Activated CD4-positive, alpha-beta T cell treated with anti-CD3 and anti-CD28 coated beads, Interleukin-2, Interleukin-4, amounts not matched to agents 100 ng/mL and 50 ng/mL, durations not matched to agents 16 hours and 8 hours (primary cell): ENCODE data around the gene SRA1.

Source experiments
- DNase-seq: peaks from one replicate; pipeline ENCODE4 v3.0.0-alpha.2; 2020; ENCODE audit warnings: low spot score

SRA1 gene

DNA sequence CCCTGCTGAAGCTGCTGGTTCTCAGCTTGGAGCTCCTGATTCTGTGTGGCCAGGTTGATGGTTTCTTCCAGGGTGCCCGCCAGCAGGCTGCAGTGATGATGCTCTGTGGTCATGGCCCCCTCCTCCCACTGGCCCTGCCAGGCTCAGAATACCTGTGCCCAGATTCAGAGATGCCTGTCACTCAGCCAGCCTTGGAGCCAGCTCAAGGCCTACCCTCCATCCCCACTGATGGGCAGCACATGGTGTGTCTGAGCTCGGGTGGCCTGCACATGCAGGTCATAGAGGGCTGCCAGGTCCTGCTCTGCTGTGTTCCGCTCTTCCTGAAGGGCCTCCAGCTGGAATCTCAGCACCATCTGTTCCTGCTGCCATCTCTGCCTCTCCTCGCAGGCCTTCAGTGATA is 12.8 kb upstream of the SRA1 start:
- no peak for DNase-seq

GRCh38 chr5:140569197-140569596 is 11.9 kb upstream of the SRA1 start:
- no peak for DNase-seq

GRCh38 chr5:140568443-140569063 is 11.3 kb upstream of the SRA1 start:
- no peak for DNase-seq

- no peak for DNase-seq
These were observed 10.6 kb upstream of the SRA1 start for GRCh38 chr5:140567871-140568270.

- no peak for DNase-seq
These were observed 10.0 kb upstream of the SRA1 start for GRCh38 chr5:140567136-140567818.

- DNase-seq: no peak
These were observed 9.4 kb upstream of the SRA1 start for GRCh38 chr5:140566665-140567064.

DNA sequence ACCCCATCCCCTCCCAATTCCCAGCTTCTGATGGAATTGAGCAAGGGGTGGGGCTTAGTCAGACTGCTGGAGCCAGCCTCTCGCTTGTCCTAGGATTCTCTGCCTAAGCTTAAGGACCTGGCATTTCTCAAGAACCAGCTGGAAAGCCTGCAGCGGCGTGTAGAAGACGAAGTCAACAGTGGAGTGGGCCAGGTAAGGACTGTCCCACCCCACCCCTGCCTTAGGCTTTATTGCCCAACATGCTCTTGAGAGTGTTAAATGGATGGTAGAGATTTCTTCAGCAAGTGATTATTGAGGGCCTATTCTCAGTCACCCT is 8.5 kb upstream of the SRA1 start:
- DNase-seq: no peak

DNA sequence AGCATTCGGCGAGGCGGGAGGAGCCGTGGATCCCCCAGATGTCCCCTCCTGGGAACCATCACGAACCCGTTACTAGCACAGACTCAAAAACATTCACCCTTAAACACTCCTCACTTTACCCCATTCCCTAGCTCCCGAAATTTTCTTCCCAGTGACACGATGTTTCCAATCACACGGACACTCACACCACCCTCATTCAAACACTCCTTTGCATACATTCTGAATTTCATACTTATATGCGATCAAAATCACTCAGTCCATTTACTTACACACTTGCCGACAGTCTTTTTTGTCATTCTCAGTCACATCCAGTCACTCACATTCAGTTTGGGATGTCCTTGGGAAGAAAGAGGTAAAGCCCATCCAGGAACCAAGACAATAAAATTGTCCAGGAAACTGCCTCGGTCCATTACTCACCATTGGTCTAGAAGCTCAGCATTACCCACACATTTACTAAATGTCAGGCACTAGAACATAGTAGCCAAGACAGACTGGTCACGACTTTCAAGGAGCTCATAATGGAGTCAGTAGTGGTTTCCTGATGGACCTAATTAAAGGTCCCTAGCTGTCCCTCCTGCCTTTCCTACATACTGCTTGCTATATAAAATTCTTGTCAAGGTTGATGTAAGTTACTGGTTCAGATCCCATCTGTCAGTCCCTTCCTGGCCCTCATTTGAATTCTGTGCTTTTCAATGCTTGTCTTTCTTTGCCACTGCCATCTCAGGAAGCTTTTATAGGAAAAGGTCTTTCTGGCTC is 7.9 kb upstream of the SRA1 start:
- no peak for DNase-seq

GRCh38 chr5:140564196-140565023 is 7.1 kb upstream of the SRA1 start, which contains the start of the genes APBB3 and SLC35A4:
TSS of gene APBB3 (minus strand) at chr5:140564598. CDS start at chr5:140564245, 353 bp downstream.
TSS of gene SLC35A4 (plus strand) at chr5:140564828. CDS start at chr5:140567170, 2,342 bp downstream.
- peak; percentile 98 for DNase-seq

- no peak for DNase-seq
These were observed 6.3 kb upstream of the SRA1 start for GRCh38 chr5:140563596-140563995.

- DNase-seq: no peak
These were observed 4.7 kb upstream of the SRA1 start for GRCh38 chr5:140561753-140562523.

GRCh38 chr5:140560227-140560626 is 3.0 kb upstream of the SRA1 start:
- no peak for DNase-seq

- no peak for DNase-seq
These were observed 1.3 kb upstream of the SRA1 start for GRCh38 chr5:140558542-140558941.

DNA sequence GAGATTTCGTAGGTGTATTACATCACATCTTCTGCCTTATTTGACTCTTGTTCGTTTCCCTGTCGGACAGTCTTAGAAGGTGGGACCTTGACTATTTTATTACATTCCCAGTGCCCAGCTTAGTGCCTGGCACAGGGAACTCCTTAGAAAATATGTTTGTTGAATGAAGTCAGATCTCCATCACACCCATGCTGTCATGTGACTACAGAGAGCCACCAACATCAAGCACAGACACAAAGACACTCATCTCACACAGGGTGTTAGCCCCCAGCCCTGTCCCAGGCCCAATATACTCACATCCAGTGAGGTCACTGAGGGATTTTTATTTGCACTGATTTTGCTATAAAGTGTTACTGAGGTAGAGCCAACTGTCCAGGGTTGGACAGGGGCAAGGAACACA is 692 bp upstream of the SRA1 start:
- no peak for DNase-seq

DNA sequence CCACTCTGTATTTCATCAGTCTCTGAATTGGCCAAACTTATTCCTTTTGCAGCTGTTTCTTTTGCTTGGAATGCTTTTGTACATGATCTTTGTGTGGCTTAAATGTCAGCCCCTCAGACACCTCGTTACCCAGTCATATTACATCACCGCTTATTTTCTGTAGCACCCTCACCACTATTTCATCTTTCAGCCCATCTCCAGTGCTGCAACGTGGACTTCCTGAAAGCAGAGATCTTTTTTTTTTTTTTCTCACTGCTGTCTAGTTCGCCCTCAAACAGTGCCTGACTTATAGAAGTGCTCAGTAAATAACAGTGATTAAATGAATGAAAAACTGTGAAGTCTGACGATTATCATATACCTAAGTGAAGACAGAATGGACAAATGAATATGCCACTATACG is 835 bp downstream of the SRA1 start:
- DNase-seq: no peak

DNA sequence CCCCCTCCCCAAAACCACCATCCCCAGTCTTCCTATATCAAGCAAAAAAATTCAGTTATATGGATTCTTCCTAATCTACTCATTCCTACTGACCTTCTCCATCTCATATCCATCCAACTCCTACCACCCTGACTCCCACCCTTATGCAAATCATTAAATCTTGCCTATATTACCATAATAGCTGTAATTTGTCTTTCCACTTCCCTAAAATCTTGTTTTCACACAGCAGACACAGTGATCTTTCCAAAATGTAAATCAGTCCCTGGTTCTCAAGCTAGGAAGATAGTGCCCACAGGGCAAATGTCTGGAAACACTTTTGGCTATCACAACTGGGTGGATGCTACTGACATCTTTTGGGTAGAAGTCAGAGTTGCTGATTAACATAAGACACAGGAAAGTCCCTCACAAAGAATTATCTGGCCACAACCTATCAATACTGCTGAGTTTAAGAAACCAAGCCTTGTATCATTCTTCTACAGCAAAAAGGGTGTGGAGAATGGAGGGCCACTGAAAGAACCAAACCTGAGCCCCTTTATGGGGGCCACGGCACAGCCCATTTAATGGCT is 1.4 kb downstream of the SRA1 start:
- DNase-seq: no peak

GRCh38 chr5:140554454-140554853 is 2.8 kb downstream of the SRA1 start:
- no peak for DNase-seq

DNA sequence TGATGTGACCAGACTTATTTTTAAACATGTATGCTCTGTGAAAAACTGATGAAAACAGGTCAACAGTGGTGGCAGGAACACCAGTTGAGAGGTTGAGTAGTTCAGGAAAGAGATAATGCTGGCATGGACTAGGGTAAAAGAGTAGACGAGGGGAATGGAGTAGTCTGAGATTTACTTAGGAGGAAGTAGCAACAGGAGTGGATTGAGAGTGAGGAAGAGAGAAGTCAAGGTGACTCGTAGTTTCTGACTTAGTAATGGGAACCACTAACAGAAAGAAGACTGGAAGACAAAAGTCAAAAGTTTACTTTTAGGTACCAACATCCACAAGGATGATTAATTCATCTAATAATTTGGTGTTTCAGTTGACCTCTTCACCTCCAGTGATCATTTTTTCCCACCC is 3.6 kb downstream of the SRA1 start:
- DNase-seq: peak; percentile 49

- DNase-seq: no peak
These were observed 5.4 kb downstream of the SRA1 start for GRCh38 chr5:140551872-140552271.

- DNase-seq: no peak
These were observed 6.9 kb downstream of the SRA1 start for GRCh38 chr5:140550147-140551079.
